Smooth muscle cell (in vitro differentiated cells): ENCODE measurements around the gene RADIL. TPM values are rescaled to one million over a fixed set of nuclear protein-coding genes. Genes with fewer than 3 reads are reported as not detected.

Source experiments
- DNase-seq: peaks from one replicate; lab custom pipeline; 2025; ENCODE audit not compliant: unreplicated experiment; lab: John Stamatoyannopoulos, UW
- H2AFZ ChIP-seq: fragments of 200-600 bp; sonication (generic); 2 replicates; pipeline ENCODE4 v1.6.0; 2016; ENCODE audit warnings: antibody characterized with exemption, low read depth, mild to moderate bottlenecking
- H3F3A ChIP-seq: fragments of 200-600 bp; sonication (generic); 2 replicates; pipeline ENCODE4 v1.6.0; 2017; ENCODE audit warnings: antibody characterized with exemption, low read depth
- H3K27ac ChIP-seq: fragments of 200-600 bp; sonication (generic); 2 replicates; pipeline ENCODE4 v1.5.1; 2016; ENCODE audit warnings: low read depth, mild to moderate bottlenecking
- H3K27me3 ChIP-seq: fragments of 200-600 bp; sonication (generic); 2 replicates; pipeline ENCODE4 v1.6.1; 2016; ENCODE audit warnings: low read depth, mild to moderate bottlenecking
- H3K36me3 ChIP-seq: fragments of 200-600 bp; sonication (generic); 2 replicates; pipeline ENCODE4 v1.5.1; 2016; ENCODE audit warnings: low read depth
- H3K4me1 ChIP-seq: fragments of 200-600 bp; sonication (generic); 2 replicates; pipeline ENCODE4 v1.5.1; 2016; ENCODE audit warnings: low read depth
- H3K4me2 ChIP-seq: fragments of 200-600 bp; sonication (generic); 2 replicates; pipeline ENCODE4 v1.6.0; 2016; ENCODE audit warnings: mild to moderate bottlenecking
- H3K4me3 ChIP-seq: fragments of 200-600 bp; sonication (generic); 2 replicates; pipeline ENCODE4 v1.5.1; 2016; ENCODE audit warnings: mild to moderate bottlenecking
- H3K79me2 ChIP-seq: fragments of 200-600 bp; sonication (generic); 2 replicates; pipeline ENCODE4 v1.6.0; 2016; ENCODE audit warnings: low read depth, mild to moderate bottlenecking
- H3K9ac ChIP-seq: fragments of 200-600 bp; sonication (generic); 2 replicates; pipeline ENCODE4 v1.6.0; 2016; ENCODE audit warnings: low read depth
- H3K9me3 ChIP-seq: fragments of 200-600 bp; sonication (generic); replicated peaks from 2 replicates; pipeline ENCODE4 v1.5.1; 2016; ENCODE audit warnings: low read depth
- H4K20me1 ChIP-seq: fragments of 200-600 bp; sonication (generic); 2 replicates; pipeline ENCODE4 v1.6.0; 2016; ENCODE audit warnings: low read depth
- WGBS: methylation state at CpG from one replicate; pipeline ENCODE4 v1.1.7; 2016; ENCODE audit warnings: low lambda C conversion rate; 5-methylcytosine and 5-hydroxymethylcytosine counted together
- polyA plus RNA-seq: library from polyadenylated mRNA; unstranded; fragments of >200 nt; fragmentation: Nextera tagmentation; extraction: Ambion mirVana; gene quantifications from 2 replicates; pipeline ENCODE4 v1.2.1, GENCODE V29; 2016
- total RNA-seq: library from RNA; depleted of rRNA; stranded (reverse); fragments of >200 nt; gene quantifications from 2 replicates; pipeline ENCODE4 v1.2.3, GENCODE V29; 2014
- TF ChIP-seq, protein P1 (sequence below): fragments of 200-600 bp; sonication (generic); IDR thresholded peaks from 2 replicates; pipeline ENCODE4 v1.5.1; 2017; ENCODE audit warnings: borderline replicate concordance, mild to moderate bottlenecking, antibody characterized with exemption; ENCODE audit not compliant: insufficient read depth, poor library complexity, severe bottlenecking

The RADIL gene
- total and polyA plus RNA-seq, 2 experiments from 2014 or later: 4.7 to 10.7 TPM

DNA sequence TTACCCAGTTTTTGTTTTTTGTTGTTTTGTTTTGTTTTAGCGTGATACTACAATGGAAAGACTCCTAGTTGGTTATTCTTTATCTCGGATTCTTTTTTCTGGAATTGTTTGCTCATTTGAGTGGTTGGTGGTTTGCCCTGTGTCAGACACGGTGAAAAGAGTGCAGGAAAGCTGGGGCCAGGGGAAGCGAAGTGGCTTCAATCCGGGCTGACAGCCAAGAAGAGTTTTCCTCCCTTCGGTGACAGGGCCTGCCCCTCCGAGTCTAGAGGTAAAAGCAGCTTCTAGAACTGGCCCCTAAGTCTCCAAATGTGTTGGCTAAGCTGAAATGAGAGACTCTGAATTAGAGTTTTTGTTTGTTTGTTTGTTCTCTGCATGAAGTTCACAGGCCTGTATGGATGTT is 113.8 kb downstream of the RADIL start:
- H4K20me1 ChIP-seq: peaks cover 12% of the 10 kb centered on the region
- DNase-seq: no peak
- 95% methylated on average over 7 of the region's 7 CpGs for WGBS

DNA sequence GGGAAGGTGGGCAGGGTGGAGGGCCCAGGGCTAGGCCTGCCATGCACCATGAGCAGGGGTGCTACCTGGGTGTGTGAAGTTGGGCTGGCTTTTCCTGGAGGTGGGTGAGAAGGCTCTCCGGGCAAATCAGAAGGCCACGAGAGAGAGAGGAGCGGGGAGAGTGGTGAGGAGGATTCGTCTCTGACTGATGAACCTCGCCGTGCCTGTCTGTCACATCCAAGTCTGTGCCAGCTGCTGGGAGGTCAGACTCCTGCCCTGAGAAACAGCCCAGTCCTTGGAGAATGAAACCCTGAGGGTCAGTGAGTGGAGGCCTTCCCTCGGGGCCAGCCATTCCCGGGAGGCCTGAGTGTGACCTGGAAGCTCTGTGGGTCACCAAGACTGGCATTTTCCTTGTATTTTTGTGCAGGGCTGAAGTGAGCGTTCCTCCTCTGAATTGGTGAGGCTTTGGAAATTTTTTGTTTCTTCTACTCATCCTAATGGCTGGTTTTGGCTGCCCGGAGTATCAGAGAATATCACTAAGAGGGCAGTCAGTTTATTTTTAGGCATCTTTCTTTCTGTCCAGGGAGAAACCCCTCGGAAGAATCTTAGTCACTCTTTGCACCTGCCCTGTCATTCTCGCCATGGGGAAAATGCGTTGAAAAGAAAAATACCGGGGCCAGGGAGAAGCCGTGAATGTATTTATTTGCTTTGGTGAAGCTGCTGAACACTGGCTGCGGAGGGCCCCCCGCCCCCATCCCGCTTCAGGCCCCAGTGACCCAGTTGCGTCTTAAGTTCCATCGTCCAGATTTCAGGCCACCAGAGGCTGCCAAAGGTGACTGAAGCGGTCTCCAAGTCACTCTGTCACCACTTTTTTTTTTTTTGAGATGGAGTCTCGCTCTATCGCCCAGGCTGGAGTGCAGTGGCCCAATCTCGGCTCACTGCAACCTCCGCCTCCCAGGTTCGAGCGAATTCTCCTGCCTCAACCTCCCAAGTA is 114.6 kb downstream of the RADIL start:
- DNase-seq: no peak
- Histone ChIP-seq H3K4me2 (no peak overlapping the region), H3K9me3 (no peaks in the 10 kb centered on the region), H3K9ac (no peak overlapping the region), H3K27ac (no peak overlapping the region), H3F3A (no peaks in the 10 kb centered on the region), H2AFZ (no peak overlapping the region), H3K4me1 (no peaks in the 10 kb centered on the region), H3K79me2 (no peaks in the 10 kb centered on the region), H3K4me3 (no peak overlapping the region), H3K36me3 (no peaks in the 10 kb centered on the region), H4K20me1 (peaks cover 12% of the 10 kb centered on the region), H3K27me3 (no peaks in the 10 kb centered on the region)
- TF ChIP-seq, protein P1, sequence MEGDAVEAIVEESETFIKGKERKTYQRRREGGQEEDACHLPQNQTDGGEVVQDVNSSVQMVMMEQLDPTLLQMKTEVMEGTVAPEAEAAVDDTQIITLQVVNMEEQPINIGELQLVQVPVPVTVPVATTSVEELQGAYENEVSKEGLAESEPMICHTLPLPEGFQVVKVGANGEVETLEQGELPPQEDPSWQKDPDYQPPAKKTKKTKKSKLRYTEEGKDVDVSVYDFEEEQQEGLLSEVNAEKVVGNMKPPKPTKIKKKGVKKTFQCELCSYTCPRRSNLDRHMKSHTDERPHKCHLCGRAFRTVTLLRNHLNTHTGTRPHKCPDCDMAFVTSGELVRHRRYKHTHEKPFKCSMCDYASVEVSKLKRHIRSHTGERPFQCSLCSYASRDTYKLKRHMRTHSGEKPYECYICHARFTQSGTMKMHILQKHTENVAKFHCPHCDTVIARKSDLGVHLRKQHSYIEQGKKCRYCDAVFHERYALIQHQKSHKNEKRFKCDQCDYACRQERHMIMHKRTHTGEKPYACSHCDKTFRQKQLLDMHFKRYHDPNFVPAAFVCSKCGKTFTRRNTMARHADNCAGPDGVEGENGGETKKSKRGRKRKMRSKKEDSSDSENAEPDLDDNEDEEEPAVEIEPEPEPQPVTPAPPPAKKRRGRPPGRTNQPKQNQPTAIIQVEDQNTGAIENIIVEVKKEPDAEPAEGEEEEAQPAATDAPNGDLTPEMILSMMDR: no peak
- 97% methylated on average over 27 of the region's 27 CpGs for WGBS

More for the DNA sequence above, 113.8 kb downstream of the RADIL start:
- no peak overlapping the region for H3K4me3 ChIP-seq
- H3K9me3 ChIP-seq: no peaks in the 10 kb centered on the region
- no peaks in the 10 kb centered on the region for H3K4me1 ChIP-seq
- no peak overlapping the region for H3K27ac ChIP-seq
- TF ChIP-seq, protein P1: no peak
- H3F3A ChIP-seq: no peaks in the 10 kb centered on the region
- H3K27me3 ChIP-seq: no peaks in the 10 kb centered on the region
- H2AFZ ChIP-seq: no peak overlapping the region
- no peaks in the 10 kb centered on the region for H3K79me2 ChIP-seq
- H3K36me3 ChIP-seq: no peaks in the 10 kb centered on the region
- H3K4me2 ChIP-seq: no peak overlapping the region
- no peak overlapping the region for H3K9ac ChIP-seq

DNA sequence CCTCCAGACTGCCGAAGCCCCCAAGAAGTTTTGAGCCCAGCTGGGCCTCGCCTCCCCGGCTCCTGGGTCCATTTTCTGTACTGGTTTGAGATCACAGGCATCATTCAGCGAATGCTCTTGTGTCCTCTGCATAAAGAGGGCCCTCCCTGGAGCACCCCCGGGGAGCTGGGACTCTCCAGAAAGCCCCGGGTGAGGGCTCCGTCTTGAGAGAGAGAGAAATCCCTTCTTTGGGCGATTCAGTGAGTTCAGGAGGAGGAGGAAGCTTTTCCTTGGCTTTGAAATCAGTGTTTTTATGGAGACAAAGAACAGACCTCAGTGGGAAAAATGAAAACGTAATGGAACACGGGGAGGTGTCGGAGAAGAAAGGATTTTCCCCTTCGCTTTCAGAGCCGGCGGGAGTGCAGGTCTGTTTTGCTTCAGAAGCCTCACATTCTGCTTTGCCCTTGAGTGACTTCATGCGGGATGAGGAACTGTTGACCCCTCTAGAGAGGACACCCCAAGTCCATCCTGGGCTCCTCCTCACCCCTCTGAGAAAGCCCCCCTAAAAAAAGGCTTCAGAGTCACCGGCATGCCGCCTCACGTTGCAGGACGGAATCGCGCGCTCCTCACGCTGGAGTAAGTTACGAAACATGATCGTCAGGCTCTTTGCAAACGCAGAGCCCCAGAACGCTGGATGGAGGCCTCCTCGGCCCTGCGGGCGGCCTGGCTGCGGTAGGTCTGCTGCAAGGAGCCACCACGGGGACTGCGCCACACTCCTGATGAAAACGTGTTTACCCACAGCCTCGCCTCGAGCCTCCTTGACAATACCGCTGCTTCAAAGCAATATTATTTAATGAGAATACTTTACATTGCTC is 116.6 kb downstream of the RADIL start:
- Histone ChIP-seq H3K36me3 (no peaks in the 10 kb centered on the region), H3K27me3 (no peaks in the 10 kb centered on the region), H3F3A (no peaks in the 10 kb centered on the region), H3K4me1 (no peaks in the 10 kb centered on the region), H3K4me3 (no peak overlapping the region), H3K27ac (no peak overlapping the region), H3K79me2 (no peaks in the 10 kb centered on the region), H4K20me1 (peaks cover 12% of the 10 kb centered on the region), H3K9ac (no peak overlapping the region), H2AFZ (no peak overlapping the region), H3K4me2 (no peak overlapping the region), H3K9me3 (no peaks in the 10 kb centered on the region)
- TF ChIP-seq, protein P1: no peak
- DNase-seq: no peak
- WGBS: 90% methylated on average over 37 of the region's 37 CpGs
